ENCODE measurements around the gene SNRPB. TPM values are rescaled to one million over a fixed set of nuclear protein-coding genes. Genes with fewer than 3 reads are reported as not detected.

SNRPB gene
- total RNA-seq, 1 donor from 2014 or later, result 280 TPM

- Histone ChIP-seq H3K4me3 (ENCODE audit: low read depth, low read length) (no peak overlapping the region), H3K36me3 (ENCODE audit: control insufficient read depth, insufficient read depth, low read length) (peaks cover 7% of the 10 kb centered on the region), H3K27me3 (ENCODE audit: control insufficient read depth, insufficient read depth, low read length) (no peaks in the 10 kb centered on the region)
- DNase-seq (ENCODE audit: low read depth) (no peak), FAIRE-seq (no peak)
- no peak for TF ChIP-seq CTCF (IDR thresholded peaks at IDR 0.05; ENCODE audit: insufficient read depth, low read length, severe bottlenecking)
These were observed 9.8 kb upstream of the SNRPB start for GRCh38 chr20:2480381-2480780.

- no peak for DNase-seq (ENCODE audit: low read depth)
- TF ChIP-seq CTCF (IDR thresholded peaks at IDR 0.05; ENCODE audit: insufficient read depth, low read length, severe bottlenecking), result no peak
- Histone ChIP-seq H3K4me3 (ENCODE audit: low read depth, low read length) (no peak overlapping the region), H3K36me3 (ENCODE audit: control insufficient read depth, insufficient read depth, low read length) (no peaks in the 10 kb centered on the region), H3K27me3 (ENCODE audit: control insufficient read depth, insufficient read depth, low read length) (no peaks in the 10 kb centered on the region)
- no peak for FAIRE-seq
These were observed 6.4 kb upstream of the SNRPB start for GRCh38 chr20:2476742-2477615.

- no peak for FAIRE-seq
These were observed 5.5 kb upstream of the SNRPB start for GRCh38 chr20:2475850-2476741.

GRCh38 chr20:2473516-2473915 is 2.9 kb upstream of the SNRPB start:
- FAIRE-seq (no peak), DNase-seq (ENCODE audit: low read depth) (peak; percentile 55)
- Histone ChIP-seq H3K4me3 (ENCODE audit: low read depth, low read length) (no peak overlapping the region), H3K27me3 (ENCODE audit: control insufficient read depth, insufficient read depth, low read length) (no peaks in the 10 kb centered on the region), H3K36me3 (ENCODE audit: control insufficient read depth, insufficient read depth, low read length) (no peaks in the 10 kb centered on the region)
- no peak for TF ChIP-seq CTCF (IDR thresholded peaks at IDR 0.05; ENCODE audit: insufficient read depth, low read length, severe bottlenecking)

More at GRCh38 chr20:2475850-2476741, 5.5 kb upstream of the SNRPB start:
- H3K36me3 ChIP-seq (ENCODE audit: control insufficient read depth, insufficient read depth, low read length), result no peaks in the 10 kb centered on the region
- no peak for TF ChIP-seq CTCF (IDR thresholded peaks at IDR 0.05; ENCODE audit: insufficient read depth, low read length, severe bottlenecking)
- no peak for DNase-seq (ENCODE audit: low read depth)
- H3K27me3 ChIP-seq (ENCODE audit: control insufficient read depth, insufficient read depth, low read length), result no peaks in the 10 kb centered on the region
- no peak overlapping the region for H3K4me3 ChIP-seq (ENCODE audit: low read depth, low read length)

GRCh38 chr20:2469991-2470422 is 582 bp downstream of the SNRPB start:
- no peak for FAIRE-seq
- Histone ChIP-seq H3K36me3 (ENCODE audit: control insufficient read depth, insufficient read depth, low read length) (peaks cover 17% of the 10 kb centered on the region), H3K27me3 (ENCODE audit: control insufficient read depth, insufficient read depth, low read length) (no peaks in the 10 kb centered on the region), H3K4me3 (ENCODE audit: low read depth, low read length) (peak overlapping the region; percentile 88)
- no peak for TF ChIP-seq CTCF (IDR thresholded peaks at IDR 0.05; ENCODE audit: insufficient read depth, low read length, severe bottlenecking)
- DNase-seq (ENCODE audit: low read depth), result peak; percentile 50
